NT2/D1 (cell line): Measurements from ENCODE around the gene FKBP8.

Source experiments
- DNase-seq: peaks from one replicate; pipeline ENCODE4 v3.0.0-alpha.2; 2011; ENCODE audit warnings: low read depth, low spot score
- H3K27me3 ChIP-seq: 2 replicates; pipeline ENCODE4 v1.6.0; 2011; ENCODE audit warnings: mild to moderate bottlenecking; ENCODE audit not compliant: insufficient read length, insufficient read depth
- H3K36me3 ChIP-seq: 2 replicates; pipeline ENCODE4 v1.6.1; 2011; ENCODE audit warnings: mild to moderate bottlenecking, low read length, mixed read lengths; ENCODE audit not compliant: insufficient read depth, insufficient read length
- H3K4me1 ChIP-seq: 2 replicates; pipeline ENCODE4 v1.5.1; 2011; ENCODE audit not compliant: insufficient read depth, insufficient read length
- H3K4me3 ChIP-seq: 2 replicates; pipeline ENCODE4 v1.5.1; 2011; ENCODE audit warnings: low read depth; ENCODE audit not compliant: insufficient read length
- H3K9ac ChIP-seq: 2 replicates; pipeline ENCODE4 v1.6.0; 2011; ENCODE audit warnings: low read depth; ENCODE audit not compliant: insufficient read length
- H3K9me3 ChIP-seq: 2 replicates; pipeline ENCODE4 v1.5.1; 2011; ENCODE audit warnings: mild to moderate bottlenecking, low read length; ENCODE audit not compliant: insufficient read depth
- SUZ12 ChIP-seq: IDR thresholded peaks from 2 replicates; pipeline ENCODE4 v1.6.1; 2011; ENCODE audit not compliant: insufficient read length, insufficient read depth; ENCODE audit errors: extremely low read depth
- YY1 ChIP-seq: IDR thresholded peaks from 2 replicates; pipeline ENCODE4 v1.6.1; 2011; ENCODE audit not compliant: insufficient read length, insufficient read depth
- ZNF274 ChIP-seq: IDR thresholded peaks from 2 replicates; pipeline ENCODE4 v1.6.1; 2011; ENCODE audit warnings: mild to moderate bottlenecking, low read depth, low read length

Gene FKBP8

DNA sequence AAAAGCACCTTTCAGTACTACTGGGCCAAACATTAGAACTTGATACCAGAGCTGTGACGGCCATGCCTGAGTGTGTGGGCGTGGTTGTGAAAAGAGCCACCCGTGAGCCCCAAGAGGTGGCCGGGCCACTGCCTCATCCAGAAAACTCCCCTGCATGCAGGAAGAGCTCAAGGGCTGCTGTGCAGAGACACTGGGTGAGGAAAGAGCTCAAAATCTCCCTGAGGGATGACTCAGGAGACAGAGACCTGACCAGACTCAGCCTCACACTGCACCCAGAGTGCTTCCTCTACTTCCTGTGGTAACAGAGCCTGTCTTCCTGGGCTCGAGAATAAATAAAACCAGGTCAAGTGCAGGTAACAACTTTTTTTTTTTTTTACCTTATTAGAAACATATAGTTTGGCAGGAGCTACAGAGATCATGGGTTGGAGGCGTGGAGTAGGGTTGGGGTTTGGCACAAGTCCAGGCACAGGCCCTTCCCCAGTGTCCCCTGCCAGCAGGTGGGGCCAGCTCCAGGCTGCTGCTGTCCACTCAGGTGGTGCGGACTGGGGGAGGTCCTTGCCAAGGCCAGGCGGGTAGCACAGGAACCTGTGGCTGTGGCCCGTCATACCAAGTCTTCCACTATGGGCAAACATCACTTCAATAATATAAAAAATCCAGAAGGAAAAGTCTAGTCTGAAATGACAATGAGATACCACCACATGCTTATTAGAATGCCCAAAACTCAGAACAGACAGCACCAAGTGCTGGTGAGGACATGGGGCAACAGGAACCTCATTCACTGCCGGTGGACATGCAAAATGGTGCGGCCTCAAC, 47.0 kb downstream of the FKBP8 start:
- no peaks in the 10 kb centered on the region for H3K9me3 ChIP-seq
- no peak overlapping the region for H3K4me3 ChIP-seq
- H3K9ac ChIP-seq = no peak overlapping the region
- no peaks in the 10 kb centered on the region for H3K27me3 ChIP-seq
- peaks cover under 1% of the 10 kb centered on the region for H3K36me3 ChIP-seq
- DNase-seq = no peak
- H3K4me1 ChIP-seq = peaks cover 18% of the 10 kb centered on the region
- TF ChIP-seq ZNF274 (no peak), SUZ12 (no peak), YY1 (no peak)

DNA sequence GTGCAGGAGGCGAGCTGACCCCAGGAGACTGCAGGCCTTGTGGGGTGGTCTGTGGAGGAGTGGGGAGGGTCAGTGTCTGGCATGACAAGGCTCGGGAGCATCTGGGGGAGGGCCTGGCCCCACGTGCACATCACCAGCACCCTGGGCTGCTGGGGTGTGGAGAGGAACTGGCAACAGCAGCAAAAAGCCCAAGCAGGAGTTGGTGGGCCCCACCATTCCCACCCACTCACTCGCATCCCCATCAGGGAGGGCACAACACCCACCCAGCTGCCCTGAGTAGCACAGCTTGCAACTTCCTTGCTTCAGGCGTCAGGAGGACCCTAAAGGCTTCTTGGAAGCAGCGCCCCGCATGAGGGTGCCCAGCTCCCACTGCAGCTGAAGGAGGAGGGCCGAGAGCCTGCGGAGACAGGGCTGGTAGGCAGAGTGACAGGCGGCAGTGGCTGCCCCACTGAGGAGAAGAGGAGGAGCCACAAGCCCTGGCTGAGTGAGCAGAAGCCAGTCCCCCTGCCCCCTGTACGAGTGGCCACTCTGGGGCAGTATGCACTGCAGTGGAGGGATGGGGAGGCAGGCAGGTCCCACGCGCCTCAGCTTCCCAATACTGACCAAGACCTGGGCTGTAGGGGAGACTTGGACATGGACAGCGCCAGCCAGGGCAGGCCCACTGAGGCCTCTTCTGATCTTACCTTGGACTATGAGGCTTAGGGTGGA, 48.0 kb downstream of the FKBP8 start:
- Histone ChIP-seq H3K36me3 (peaks cover 6% of the 10 kb centered on the region), H3K27me3 (no peaks in the 10 kb centered on the region), H3K4me3 (no peak overlapping the region), H3K9me3 (no peaks in the 10 kb centered on the region), H3K4me1 (peaks cover 18% of the 10 kb centered on the region), H3K9ac (peak overlapping the region; percentile 36)
- DNase-seq = no peak
- TF ChIP-seq YY1 (no peak), ZNF274 (no peak), SUZ12 (no peak)

DNA sequence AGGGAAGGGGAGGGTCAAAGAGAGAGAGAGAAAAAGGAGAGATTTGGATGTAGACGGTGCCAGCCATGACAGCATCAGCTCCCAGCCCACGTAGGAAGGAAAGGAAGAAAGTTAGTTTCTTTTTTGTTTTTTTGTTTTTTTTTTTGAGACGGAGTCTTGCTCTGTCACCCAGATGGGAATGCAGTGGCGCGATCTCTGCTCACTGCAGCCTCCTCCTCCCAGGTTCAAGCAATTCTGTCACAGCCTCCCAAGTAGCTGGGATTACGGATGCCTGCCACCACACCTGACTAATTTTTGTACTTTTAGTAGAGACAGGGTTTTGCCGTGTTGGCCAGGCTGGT, 49.1 kb downstream of the FKBP8 start:
- TF ChIP-seq SUZ12 = no peak
- no peak for TF ChIP-seq ZNF274
- no peak for TF ChIP-seq YY1
- no peak for DNase-seq
- Histone ChIP-seq H3K36me3 (peaks cover 8% of the 10 kb centered on the region), H3K9me3 (no peaks in the 10 kb centered on the region), H3K4me1 (peaks cover 25% of the 10 kb centered on the region), H3K27me3 (no peaks in the 10 kb centered on the region), H3K9ac (no peak overlapping the region), H3K4me3 (no peak overlapping the region)

DNA sequence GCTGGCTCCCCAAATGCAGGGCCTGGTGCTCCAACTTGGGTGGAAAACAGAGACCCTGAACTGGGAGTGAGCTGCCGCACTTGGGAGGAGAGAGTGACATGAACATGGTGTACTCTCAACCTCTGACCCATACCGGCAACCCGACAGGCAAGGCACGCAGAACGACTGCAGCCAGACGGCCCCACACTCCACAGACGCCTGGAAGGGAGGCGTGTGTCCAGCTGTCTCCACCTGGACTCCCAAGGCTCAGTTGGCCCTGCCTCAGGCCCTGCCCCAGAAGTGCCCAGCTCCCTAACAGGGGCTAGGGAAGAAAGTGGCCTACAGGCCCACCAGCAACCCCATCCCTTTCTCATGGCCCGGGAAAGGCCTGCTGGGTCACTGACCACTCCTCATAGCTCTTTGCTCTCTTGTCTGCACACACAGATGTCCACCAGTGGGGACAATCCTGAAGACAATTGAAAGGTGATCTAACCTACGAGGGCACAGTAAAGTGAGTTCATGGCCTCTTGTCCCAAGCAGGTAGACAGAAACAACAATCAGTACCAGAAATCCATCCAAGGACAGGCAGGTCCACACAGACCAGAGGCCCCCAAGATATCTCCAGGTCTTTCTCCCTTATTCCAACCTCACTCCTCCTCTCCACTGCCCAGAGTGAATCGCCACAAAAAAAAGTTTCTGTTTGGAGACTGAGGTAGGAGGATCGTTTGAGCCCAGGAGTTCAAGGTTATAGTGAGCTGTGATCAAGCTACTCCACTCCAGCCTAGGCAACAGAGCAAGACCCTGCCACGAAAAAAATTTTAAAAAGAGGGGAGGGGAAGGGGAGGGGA, 49.7 kb downstream of the FKBP8 start:
- no peak for TF ChIP-seq ZNF274
- no peak for TF ChIP-seq YY1
- TF ChIP-seq SUZ12 = no peak

DNA sequence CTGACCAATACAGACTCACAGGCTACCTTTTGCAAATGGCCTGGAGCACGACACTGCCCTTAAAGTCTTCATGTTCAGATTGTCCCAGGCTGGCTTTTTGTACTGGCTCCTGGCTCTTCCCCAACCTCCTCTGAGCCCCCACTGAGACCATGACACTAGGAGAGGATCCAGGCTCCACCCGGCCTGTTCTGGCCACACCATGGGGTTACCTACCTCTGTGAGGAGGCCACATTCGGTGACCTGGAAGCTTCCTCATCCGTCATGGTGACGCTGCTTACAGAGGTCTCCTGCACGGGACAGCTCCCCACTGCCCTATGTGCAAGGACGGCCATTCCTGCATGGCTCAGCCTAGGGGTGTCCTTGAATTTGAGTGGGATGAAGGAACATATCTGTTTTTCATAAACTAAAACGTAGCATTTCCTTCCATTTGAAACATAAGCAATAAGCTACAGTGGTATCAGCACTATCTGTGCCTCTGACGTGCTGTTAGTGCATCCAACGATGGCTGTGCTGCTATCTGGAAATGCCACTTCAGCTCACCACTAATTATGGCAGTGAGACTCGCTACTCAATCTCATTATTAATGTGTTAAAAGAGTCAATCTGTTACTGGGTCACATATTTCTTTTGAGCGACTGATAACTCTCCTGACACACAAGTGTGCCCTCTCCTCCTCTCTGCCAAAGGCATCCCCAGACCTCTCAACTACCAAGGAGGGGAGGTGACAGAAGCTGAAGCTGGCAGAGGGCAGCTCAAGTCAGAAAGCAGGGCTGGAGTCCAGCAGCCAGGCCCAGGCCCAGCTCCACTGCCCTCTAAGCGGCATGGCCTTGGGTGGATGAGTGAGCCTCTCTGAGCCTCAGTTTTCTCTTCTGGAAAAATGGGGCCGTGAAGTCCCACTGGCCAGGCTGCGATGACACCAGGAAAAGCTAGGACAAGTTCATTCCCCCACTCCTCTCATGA, 51.1 kb downstream of the FKBP8 start:
- DNase-seq = no peak
- TF ChIP-seq YY1 = no peak
- no peak for TF ChIP-seq SUZ12
- no peak for TF ChIP-seq ZNF274
- Histone ChIP-seq H3K4me1 (peaks cover 28% of the 10 kb centered on the region), H3K36me3 (peaks cover 15% of the 10 kb centered on the region), H3K9ac (no peak overlapping the region), H3K4me3 (no peak overlapping the region), H3K9me3 (no peaks in the 10 kb centered on the region), H3K27me3 (no peaks in the 10 kb centered on the region)

More for the DNA sequence above, 49.7 kb downstream of the FKBP8 start:
- Histone ChIP-seq H3K27me3 (no peaks in the 10 kb centered on the region), H3K9me3 (no peaks in the 10 kb centered on the region), H3K36me3 (peaks cover 8% of the 10 kb centered on the region), H3K9ac (peak overlapping the region; percentile 36), H3K4me3 (no peak overlapping the region), H3K4me1 (peaks cover 28% of the 10 kb centered on the region)
- DNase-seq = no peak

DNA sequence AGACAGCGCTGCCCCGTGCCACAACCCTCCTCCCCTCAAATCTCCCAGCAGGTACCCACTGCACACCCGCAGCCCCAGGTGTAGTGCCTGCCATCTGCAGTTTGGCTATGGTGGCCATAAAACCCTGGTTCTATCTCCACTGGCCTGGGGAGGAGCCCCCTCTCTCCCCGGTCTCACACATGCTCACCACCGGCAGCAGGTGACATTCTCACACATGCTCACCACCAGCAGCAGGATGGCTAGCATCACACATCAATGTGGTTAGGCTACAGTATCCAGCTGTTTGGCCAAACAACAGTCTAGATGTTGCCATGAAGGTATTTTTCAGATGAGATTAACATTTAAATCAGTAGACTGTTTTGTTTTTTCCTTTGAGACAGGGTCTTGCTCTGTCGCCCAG, 52.6 kb downstream of the FKBP8 start:
- Histone ChIP-seq H3K36me3 (peaks cover 15% of the 10 kb centered on the region), H3K9me3 (no peaks in the 10 kb centered on the region), H3K4me3 (no peak overlapping the region), H3K9ac (no peak overlapping the region), H3K4me1 (peaks cover 35% of the 10 kb centered on the region), H3K27me3 (no peaks in the 10 kb centered on the region)
- TF ChIP-seq ZNF274 (no peak), YY1 (no peak), SUZ12 (no peak)
- no peak for DNase-seq
